GM23248 (cell line): ENCODE measurements around the gene ATP4A. TPM values are rescaled to one million over a fixed set of nuclear protein-coding genes. Genes with fewer than 3 reads are reported as not detected.
A peak's percentile ranks its signal among the peaks of the same experiment; 100 is the strongest.

ENCODE experiments used
- DNase-seq: peaks from one replicate; pipeline ENCODE4 v3.0.0-alpha.2; 2015
- H2AFZ ChIP-seq: fragments of 200-600 bp; sonication (generic); 2 replicates; pipeline ENCODE4 v1.6.1; 2016; ENCODE audit warnings: antibody characterized with exemption
- H3F3A ChIP-seq: fragments of 200-600 bp; sonication (generic); 2 replicates; pipeline ENCODE4 v1.6.1; 2016; ENCODE audit warnings: mild to moderate bottlenecking, antibody characterized with exemption, mixed run types; ENCODE audit not compliant: insufficient read depth
- H3K27ac ChIP-seq: fragments of 200-600 bp; sonication (generic); 2 replicates; pipeline ENCODE4 v1.5.1; 2016; ENCODE audit warnings: mild to moderate bottlenecking
- H3K27me3 ChIP-seq: fragments of 200-600 bp; sonication (generic); replicated peaks from 2 replicates; pipeline ENCODE4 v1.6.1; 2016; ENCODE audit warnings: mild to moderate bottlenecking; ENCODE audit not compliant: insufficient read depth
- H3K36me3 ChIP-seq: fragments of 200-600 bp; sonication (generic); 2 replicates; pipeline ENCODE4 v1.6.1; 2016; ENCODE audit warnings: low read depth, mild to moderate bottlenecking
- H3K4me1 ChIP-seq: fragments of 200-600 bp; sonication (generic); 2 replicates; pipeline ENCODE4 v1.6.1; 2016; ENCODE audit warnings: mild to moderate bottlenecking; ENCODE audit not compliant: insufficient read depth
- H3K4me2 ChIP-seq: fragments of 200-600 bp; sonication (generic); one replicate; pipeline ENCODE4 v1.6.1; 2016; ENCODE audit warnings: mild to moderate bottlenecking; ENCODE audit not compliant: unreplicated experiment
- H3K4me3 ChIP-seq: fragments of 200-600 bp; sonication (generic); 2 replicates; pipeline ENCODE4 v1.5.1; 2016; ENCODE audit warnings: mild to moderate bottlenecking
- H3K79me2 ChIP-seq: fragments of 200-600 bp; sonication (generic); 2 replicates; pipeline ENCODE4 v1.6.1; 2016; ENCODE audit warnings: mild to moderate bottlenecking; ENCODE audit not compliant: insufficient read depth
- H3K9ac ChIP-seq: fragments of 200-600 bp; sonication (generic); 2 replicates; pipeline ENCODE4 v1.6.1; 2016; ENCODE audit warnings: mild to moderate bottlenecking
- H3K9me2 ChIP-seq: fragments of 200-600 bp; sonication (generic); 2 replicates; pipeline ENCODE4 v1.6.1; 2016; ENCODE audit warnings: mixed run types, mild to moderate bottlenecking, moderate library complexity; ENCODE audit not compliant: insufficient read depth
- H3K9me3 ChIP-seq: fragments of 200-600 bp; sonication (generic); one replicate; pipeline ENCODE4 v1.6.1; 2017; ENCODE audit warnings: low read depth
- H4K20me1 ChIP-seq: fragments of 200-600 bp; sonication (generic); 2 replicates; pipeline ENCODE4 v1.6.0; 2016; ENCODE audit not compliant: insufficient read depth
- EZH2 ChIP-seq: fragments of 200-600 bp; sonication (generic); IDR thresholded peaks from 2 replicates; pipeline ENCODE4 v1.6.1; 2018; ENCODE audit warnings: antibody characterized with exemption, mild to moderate bottlenecking; ENCODE audit not compliant: insufficient read depth, poor library complexity, severe bottlenecking
- EZH2phosphoT487 ChIP-seq: fragments of 200-600 bp; sonication (generic); IDR thresholded peaks from 2 replicates; pipeline ENCODE4 v1.6.1; 2018; ENCODE audit warnings: antibody characterized with exemption, moderate library complexity, mild to moderate bottlenecking, low read depth; ENCODE audit not compliant: insufficient read depth
- WGBS, 2 experiments: methylation state at CpG; one replicate each; pipeline ENCODE4 v1.1.6; 2015 to 2017; ENCODE audit warnings: low lambda C conversion rate in 2 of 2, low coverage in 1 of 2; ENCODE audit errors: missing lambda C conversion rate in 2 of 2; 5-methylcytosine and 5-hydroxymethylcytosine counted together
- in situ Hi-C: fragments of 300-500 bp; cut with MboI; formaldehyde crosslinking; loops from 2 replicates; pipeline ENCODE4 v1.15.0; 2020
- polyA plus RNA-seq: library from polyadenylated mRNA; unstranded; fragments of >200 nt; fragmentation: Nextera tagmentation; extraction: Ambion mirVana; gene quantifications from 2 replicates; pipeline ENCODE4 v1.2.1, GENCODE V29; 2016
- total RNA-seq: library from RNA; depleted of rRNA; stranded (reverse); fragments of >200 nt; shearing (Covaris generic); gene quantifications from 2 replicates; pipeline ENCODE4 v1.2.3, GENCODE V29; 2014

ATP4A gene
- total and polyA plus RNA-seq, 2 experiments from 2014 or later = not detected

DNA sequence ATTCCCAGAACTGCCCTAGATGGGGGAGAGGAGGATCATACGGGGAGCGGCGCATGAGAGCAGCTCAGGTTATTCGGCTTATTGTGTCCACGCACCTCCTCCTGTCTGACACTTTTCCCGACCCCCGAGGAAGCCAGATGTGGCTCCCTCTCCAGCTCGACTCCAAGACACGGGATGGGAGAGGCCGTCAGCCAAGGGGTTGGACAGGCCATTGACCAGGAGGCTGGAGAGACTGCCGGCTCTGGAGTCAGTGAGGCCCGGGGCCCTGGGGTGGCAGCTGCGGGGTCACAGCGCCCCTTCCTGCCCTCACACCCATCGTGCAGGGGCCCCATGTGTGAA lies 52.9 kb downstream of the ATP4A start:
- H3K36me3 ChIP-seq = no peaks in the 10 kb centered on the region
- peak overlapping the region; percentile 92; the same call in 1 of the 2 replicates for H2AFZ ChIP-seq
- no peaks in the 10 kb centered on the region for H3K9me2 ChIP-seq
- no peaks in the 10 kb centered on the region for H4K20me1 ChIP-seq
- peak overlapping the region; percentile 96 for H3K4me2 ChIP-seq
- WGBS, 2 experiments = 8 to 10% methylated on average over 12 to 15 of the region's 15 CpGs
- H3F3A ChIP-seq = no peaks in the 10 kb centered on the region
- no peak overlapping the region for H3K9ac ChIP-seq
- H3K4me1 ChIP-seq = peaks cover 16% of the 10 kb centered on the region
- in situ Hi-C loops = no loop called here
- H3K79me2 ChIP-seq = no peaks in the 10 kb centered on the region
- H3K27ac ChIP-seq = no peak overlapping the region
- H3K9me3 ChIP-seq = no peaks in the 10 kb centered on the region
- no peaks in the 10 kb centered on the region for H3K27me3 ChIP-seq
- no peak for TF ChIP-seq EZH2
- peak overlapping the region; percentile 75; the same call in 1 of the 2 replicates for H3K4me3 ChIP-seq
- no peak for DNase-seq

DNA sequence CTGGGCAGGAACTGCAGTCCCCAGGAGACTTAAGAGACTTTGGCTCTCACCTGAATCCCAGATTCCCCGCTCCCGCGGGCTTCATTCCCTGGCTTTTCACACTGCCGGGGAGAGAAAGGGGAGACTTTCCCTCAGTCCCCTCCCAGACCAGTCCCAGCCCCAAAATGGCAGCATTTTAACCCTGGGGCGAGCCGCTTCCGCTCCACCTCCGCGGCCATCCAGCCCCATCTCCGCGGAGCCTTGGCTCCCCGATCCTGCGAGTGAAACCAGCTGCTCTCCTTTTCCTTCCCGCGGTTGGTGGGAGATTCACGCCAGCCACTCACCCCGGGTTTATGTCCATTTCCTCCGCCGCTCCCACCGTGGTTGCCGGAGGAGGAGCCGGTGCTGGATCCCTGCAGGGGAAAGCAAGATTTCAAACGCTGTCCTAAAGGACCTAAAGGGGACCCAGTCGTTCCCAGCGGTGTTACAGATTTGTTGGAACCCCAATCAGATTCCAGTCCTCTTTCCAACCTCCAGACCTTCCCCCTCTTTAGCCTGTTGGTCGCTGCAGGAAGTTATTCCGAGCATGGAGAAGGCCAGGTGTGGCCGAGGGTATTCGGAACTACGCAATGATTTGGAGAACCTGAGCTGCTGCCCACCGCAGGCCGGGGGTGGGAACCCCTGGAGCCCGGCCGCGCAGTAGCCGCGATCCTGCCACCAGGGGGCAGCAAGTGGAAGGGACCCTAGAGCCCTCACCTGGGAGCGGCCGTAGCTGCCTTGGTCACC lies 53.4 kb downstream of the ATP4A start:
- no peaks in the 10 kb centered on the region for H3K9me3 ChIP-seq
- H4K20me1 ChIP-seq = no peaks in the 10 kb centered on the region
- peak overlapping the region; percentile 92 for H2AFZ ChIP-seq
- no peaks in the 10 kb centered on the region for H3K9me2 ChIP-seq
- peak; percentile 64 for DNase-seq
- no peak overlapping the region for H3K27ac ChIP-seq
- H3F3A ChIP-seq = no peaks in the 10 kb centered on the region
- TF ChIP-seq EZH2 (no peak), EZH2phosphoT487 (no peak)
- peaks cover 16% of the 10 kb centered on the region for H3K4me1 ChIP-seq
- H3K9ac ChIP-seq = peak overlapping the region; percentile 50
- H3K4me2 ChIP-seq = peak overlapping the region; percentile 96
- H3K27me3 ChIP-seq = no peaks in the 10 kb centered on the region
- 2 to 4% methylated on average over 38 to 39 of the region's 39 CpGs for WGBS, 2 experiments
- in situ Hi-C loops = no loop called here
- no peaks in the 10 kb centered on the region for H3K79me2 ChIP-seq
- no peaks in the 10 kb centered on the region for H3K36me3 ChIP-seq
- H3K4me3 ChIP-seq = peak overlapping the region; percentile 75

DNA sequence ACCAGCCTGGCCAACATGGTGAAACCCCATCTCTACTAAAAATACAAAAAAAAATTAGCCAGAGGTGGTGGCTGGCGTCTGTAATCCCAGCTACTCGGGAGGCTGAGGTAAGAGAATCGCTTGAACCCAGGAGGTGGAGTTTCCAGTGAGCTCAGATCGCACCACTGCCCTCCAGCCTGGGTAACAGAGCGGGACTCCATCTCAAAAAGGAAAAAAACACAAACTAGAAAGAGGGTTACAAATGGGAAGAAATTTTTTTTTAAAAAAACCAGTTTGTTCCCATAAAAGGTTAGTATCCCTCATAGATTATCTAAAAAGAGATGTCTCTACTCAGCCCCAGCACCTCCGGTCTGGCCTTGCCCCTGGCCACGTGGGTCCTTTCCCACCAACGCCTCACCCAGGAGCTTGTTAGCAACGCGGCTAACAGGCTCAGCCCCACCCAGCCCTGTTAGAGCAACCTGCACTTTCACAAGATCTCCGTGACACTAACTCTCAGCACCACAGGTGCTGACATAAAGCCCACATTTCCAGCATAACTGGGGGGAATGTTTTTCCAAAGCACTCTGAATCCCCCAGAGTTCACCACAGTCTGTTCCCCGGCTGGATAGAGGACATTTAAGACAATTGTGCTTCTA lies 54.3 kb downstream of the ATP4A start:
- no peak for TF ChIP-seq EZH2phosphoT487
- TF ChIP-seq EZH2 = no peak
- peak overlapping the region; percentile 92; the same call in 1 of the 2 replicates for H2AFZ ChIP-seq
- no peak overlapping the region for H3K4me2 ChIP-seq
- H3K9ac ChIP-seq = no peak overlapping the region
- no peaks in the 10 kb centered on the region for H3K79me2 ChIP-seq
- 21 to 29% methylated on average over 12 of the region's 12 CpGs for WGBS, 2 experiments
- H3K36me3 ChIP-seq = no peaks in the 10 kb centered on the region
- H3K9me3 ChIP-seq = no peaks in the 10 kb centered on the region
- no peaks in the 10 kb centered on the region for H4K20me1 ChIP-seq
- H3K27me3 ChIP-seq = no peaks in the 10 kb centered on the region
- DNase-seq = peak; percentile 38
- H3K4me3 ChIP-seq = peak overlapping the region; percentile 75; the same call in 1 of the 2 replicates
- H3F3A ChIP-seq = no peaks in the 10 kb centered on the region
- no peaks in the 10 kb centered on the region for H3K9me2 ChIP-seq
- H3K4me1 ChIP-seq = peaks cover 12% of the 10 kb centered on the region
- H3K27ac ChIP-seq = no peak overlapping the region
- in situ Hi-C loops = no loop called here

DNA sequence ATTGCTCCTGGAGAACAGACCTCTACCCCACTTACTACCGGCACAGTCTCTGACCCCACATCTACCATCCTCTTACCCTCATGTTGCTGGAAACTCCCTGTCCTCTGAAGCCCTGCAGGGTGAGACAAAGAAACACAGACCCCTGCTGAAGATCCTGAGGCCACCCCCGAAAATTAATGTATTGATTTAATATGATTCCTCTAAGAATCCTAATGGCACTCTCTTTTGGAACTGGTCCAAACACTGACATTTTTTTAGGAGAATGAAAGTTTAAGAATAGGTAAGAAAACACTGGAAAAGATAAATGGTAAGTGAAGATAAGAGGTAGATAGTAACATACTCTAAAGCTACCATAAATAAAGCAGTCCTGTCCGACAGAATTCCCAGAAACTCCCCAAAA lies 55.3 kb downstream of the ATP4A start:
- no peak overlapping the region for H3K4me2 ChIP-seq
- no peak overlapping the region for H3K4me3 ChIP-seq
- no peaks in the 10 kb centered on the region for H3K36me3 ChIP-seq
- no peaks in the 10 kb centered on the region for H3K9me3 ChIP-seq
- no peak overlapping the region for H2AFZ ChIP-seq
- H3K27ac ChIP-seq = no peak overlapping the region
- H4K20me1 ChIP-seq = no peaks in the 10 kb centered on the region
- H3K79me2 ChIP-seq = no peaks in the 10 kb centered on the region
- no peaks in the 10 kb centered on the region for H3K9me2 ChIP-seq
- no peak for DNase-seq
- H3K27me3 ChIP-seq = no peaks in the 10 kb centered on the region
- in situ Hi-C loops = no loop called here
- TF ChIP-seq EZH2 (no peak), EZH2phosphoT487 (no peak)
- no peak overlapping the region for H3K9ac ChIP-seq
- peaks cover 8% of the 10 kb centered on the region; the same call in 1 of the 2 replicates for H3K4me1 ChIP-seq
- 73 to 82% methylated on average over 3 of the region's 3 CpGs for WGBS, 2 experiments
- H3F3A ChIP-seq = no peaks in the 10 kb centered on the region
